HL-60 (cell line): ENCODE data around the gene VENTX.
"Not testable (repeated sequence)": the region's sequence is repeated elsewhere in the genome, so short reads cannot be mapped to it uniquely, and the experiment has no call there.

ENCODE experiments used
- DNase-seq, 2 experiments: peaks; one replicate each; pipeline ENCODE4 v3.0.0-alpha.2; 2010 to 2020; ENCODE audit warnings: low read depth in 1 of 2, low spot score in 1 of 2
- H3K27ac ChIP-seq: fragments of 250-450 bp; sonication (Bioruptor Pico); replicated peaks from 2 replicates; pipeline ENCODE4 v1.5.1; 2020; ENCODE audit warnings: mild to moderate bottlenecking, moderate library complexity
- H3K27me3 ChIP-seq: fragments of 250-450 bp; sonication (Bioruptor Pico); 2 replicates; pipeline ENCODE4 v1.5.1; 2021; ENCODE audit warnings: mild to moderate bottlenecking, moderate library complexity; ENCODE audit not compliant: insufficient read depth, poor library complexity, severe bottlenecking
- H3K4me3 ChIP-seq: replicated peaks from 2 replicates; pipeline ENCODE4 v1.5.1; 2011; ENCODE audit warnings: mild to moderate bottlenecking, control low read depth, low read length; ENCODE audit not compliant: insufficient read depth
- GABPA ChIP-seq: IDR thresholded peaks from 2 replicates; pipeline ENCODE4 v1.6.1; 2012; ENCODE audit warnings: low read depth
- POLR2AphosphoS5 ChIP-seq: IDR thresholded peaks from 2 replicates; pipeline ENCODE4 v1.6.1; 2012; ENCODE audit warnings: low read depth
- SPI1 ChIP-seq: IDR thresholded peaks from 2 replicates; pipeline ENCODE4 v1.6.1; 2012; ENCODE audit warnings: low read depth, mild to moderate bottlenecking, borderline replicate concordance
- TF ChIP-seq, protein P1 (sequence below): IDR thresholded peaks from one replicate; pipeline ENCODE4 v1.5.1; 2011; ENCODE audit warnings: low read length, control low read depth, inconsistent platforms; ENCODE audit not compliant: insufficient read depth
- TF ChIP-seq, protein P2 (sequence below): IDR thresholded peaks from 2 replicates; pipeline ENCODE4 v1.6.1; 2012; ENCODE audit warnings: low read depth; ENCODE audit not compliant: insufficient replicate concordance

VENTX gene

DNA sequence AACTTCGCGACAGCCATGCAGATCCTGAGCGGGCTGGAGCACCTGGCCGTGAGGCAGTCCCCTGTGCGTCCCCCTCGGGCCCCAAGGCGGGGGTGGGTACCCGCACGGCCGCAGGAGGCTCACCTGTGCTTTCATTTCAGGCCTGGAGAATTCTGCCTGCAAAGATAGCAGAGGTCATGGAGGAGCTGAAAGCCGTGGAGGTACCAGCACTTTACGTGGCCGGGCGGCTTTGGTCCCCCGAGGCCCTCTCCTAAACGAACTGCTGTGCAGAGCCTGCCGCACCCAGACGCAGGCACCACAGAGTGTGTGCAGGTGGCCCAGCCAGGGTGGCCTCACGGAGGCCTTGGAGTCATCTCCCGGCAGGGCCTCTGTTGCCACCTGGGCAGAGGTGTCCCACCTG, 18.8 kb upstream of the VENTX start:
- Histone ChIP-seq H3K27ac (no peak overlapping the region), H3K27me3 (peaks cover 16% of the 10 kb centered on the region), H3K4me3 (no peak overlapping the region)
- DNase-seq, result no peak
- no peak for TF ChIP-seq SPI1
- TF ChIP-seq, protein P1, sequence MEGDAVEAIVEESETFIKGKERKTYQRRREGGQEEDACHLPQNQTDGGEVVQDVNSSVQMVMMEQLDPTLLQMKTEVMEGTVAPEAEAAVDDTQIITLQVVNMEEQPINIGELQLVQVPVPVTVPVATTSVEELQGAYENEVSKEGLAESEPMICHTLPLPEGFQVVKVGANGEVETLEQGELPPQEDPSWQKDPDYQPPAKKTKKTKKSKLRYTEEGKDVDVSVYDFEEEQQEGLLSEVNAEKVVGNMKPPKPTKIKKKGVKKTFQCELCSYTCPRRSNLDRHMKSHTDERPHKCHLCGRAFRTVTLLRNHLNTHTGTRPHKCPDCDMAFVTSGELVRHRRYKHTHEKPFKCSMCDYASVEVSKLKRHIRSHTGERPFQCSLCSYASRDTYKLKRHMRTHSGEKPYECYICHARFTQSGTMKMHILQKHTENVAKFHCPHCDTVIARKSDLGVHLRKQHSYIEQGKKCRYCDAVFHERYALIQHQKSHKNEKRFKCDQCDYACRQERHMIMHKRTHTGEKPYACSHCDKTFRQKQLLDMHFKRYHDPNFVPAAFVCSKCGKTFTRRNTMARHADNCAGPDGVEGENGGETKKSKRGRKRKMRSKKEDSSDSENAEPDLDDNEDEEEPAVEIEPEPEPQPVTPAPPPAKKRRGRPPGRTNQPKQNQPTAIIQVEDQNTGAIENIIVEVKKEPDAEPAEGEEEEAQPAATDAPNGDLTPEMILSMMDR, result no peak
- TF ChIP-seq, protein P2, sequence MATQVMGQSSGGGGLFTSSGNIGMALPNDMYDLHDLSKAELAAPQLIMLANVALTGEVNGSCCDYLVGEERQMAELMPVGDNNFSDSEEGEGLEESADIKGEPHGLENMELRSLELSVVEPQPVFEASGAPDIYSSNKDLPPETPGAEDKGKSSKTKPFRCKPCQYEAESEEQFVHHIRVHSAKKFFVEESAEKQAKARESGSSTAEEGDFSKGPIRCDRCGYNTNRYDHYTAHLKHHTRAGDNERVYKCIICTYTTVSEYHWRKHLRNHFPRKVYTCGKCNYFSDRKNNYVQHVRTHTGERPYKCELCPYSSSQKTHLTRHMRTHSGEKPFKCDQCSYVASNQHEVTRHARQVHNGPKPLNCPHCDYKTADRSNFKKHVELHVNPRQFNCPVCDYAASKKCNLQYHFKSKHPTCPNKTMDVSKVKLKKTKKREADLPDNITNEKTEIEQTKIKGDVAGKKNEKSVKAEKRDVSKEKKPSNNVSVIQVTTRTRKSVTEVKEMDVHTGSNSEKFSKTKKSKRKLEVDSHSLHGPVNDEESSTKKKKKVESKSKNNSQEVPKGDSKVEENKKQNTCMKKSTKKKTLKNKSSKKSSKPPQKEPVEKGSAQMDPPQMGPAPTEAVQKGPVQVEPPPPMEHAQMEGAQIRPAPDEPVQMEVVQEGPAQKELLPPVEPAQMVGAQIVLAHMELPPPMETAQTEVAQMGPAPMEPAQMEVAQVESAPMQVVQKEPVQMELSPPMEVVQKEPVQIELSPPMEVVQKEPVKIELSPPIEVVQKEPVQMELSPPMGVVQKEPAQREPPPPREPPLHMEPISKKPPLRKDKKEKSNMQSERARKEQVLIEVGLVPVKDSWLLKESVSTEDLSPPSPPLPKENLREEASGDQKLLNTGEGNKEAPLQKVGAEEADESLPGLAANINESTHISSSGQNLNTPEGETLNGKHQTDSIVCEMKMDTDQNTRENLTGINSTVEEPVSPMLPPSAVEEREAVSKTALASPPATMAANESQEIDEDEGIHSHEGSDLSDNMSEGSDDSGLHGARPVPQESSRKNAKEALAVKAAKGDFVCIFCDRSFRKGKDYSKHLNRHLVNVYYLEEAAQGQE, result no peak
- TF ChIP-seq GABPA, result no peak
- no peak for TF ChIP-seq POLR2AphosphoS5

DNA sequence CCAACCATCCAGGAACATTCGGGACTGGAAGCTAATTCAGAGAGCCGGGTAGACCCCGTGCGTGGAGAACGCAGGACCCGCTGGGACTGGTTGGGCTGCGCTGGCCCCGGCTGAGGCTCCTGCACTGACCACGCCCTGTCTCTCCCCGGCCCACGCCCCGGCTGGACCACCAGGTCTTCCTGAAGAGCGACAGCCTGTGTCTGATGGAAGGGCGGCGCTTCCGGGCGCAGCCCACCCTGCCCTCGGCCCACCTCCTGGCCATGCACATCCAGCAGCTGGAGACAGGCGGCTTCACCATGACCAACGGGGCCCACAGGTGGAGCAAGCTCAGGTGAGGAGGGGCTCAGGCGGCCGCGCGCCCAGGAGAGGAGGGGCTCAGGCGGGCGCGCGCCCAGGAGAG, 17.9 kb upstream of the VENTX start:
- H3K27me3 ChIP-seq, result peaks cover 16% of the 10 kb centered on the region
- DNase-seq, result no peak
- no peak for TF ChIP-seq POLR2AphosphoS5
- no peak for TF ChIP-seq GABPA
- TF ChIP-seq, protein P2, result no peak
- TF ChIP-seq SPI1, result no peak
- TF ChIP-seq, protein P1, result no peak
- no peak overlapping the region for H3K4me3 ChIP-seq
- H3K27ac ChIP-seq, result no peak overlapping the region

DNA sequence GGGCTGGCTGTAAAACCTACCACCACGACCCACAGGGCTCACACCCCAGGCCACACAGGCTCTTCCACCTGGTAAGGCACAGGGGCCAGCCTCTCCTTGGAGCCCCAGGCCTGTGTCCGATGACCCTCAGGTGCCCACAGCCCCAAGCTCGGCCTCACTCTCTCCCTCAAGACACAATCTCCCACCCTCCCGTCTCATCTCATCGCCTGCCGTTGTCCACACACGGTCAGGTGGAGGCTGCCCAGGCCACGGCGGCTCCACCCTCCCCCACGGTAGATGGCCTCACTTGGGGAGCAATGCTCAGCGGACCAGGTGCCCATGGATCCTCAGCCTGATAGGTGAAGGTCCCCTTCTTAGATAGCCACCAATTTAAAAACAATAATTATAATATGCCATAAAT, 16.3 kb upstream of the VENTX start:
- no peak for DNase-seq
- TF ChIP-seq, protein P2, result no peak
- TF ChIP-seq POLR2AphosphoS5 (no peak), SPI1 (no peak), GABPA (no peak)
- TF ChIP-seq, protein P1, result no peak

DNA sequence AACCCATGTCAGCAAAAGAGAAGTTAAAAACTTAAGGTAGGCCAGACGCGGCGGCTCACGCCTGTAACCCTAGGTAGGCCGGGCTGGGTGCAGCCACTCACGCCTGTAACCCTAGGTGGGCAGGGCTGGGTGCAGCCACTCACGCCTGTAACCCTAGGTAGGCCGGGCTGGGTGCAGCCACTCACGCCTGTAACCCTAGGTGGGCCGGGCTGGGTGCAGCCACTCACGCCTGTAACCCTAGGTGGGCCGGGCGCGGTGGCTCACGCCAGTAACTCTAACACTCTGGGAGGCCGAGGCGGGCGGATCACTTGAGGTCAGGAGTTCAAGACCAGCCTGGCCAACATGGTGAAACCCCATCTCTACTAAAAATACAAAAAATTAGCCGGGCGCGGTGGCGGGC, 15.9 kb upstream of the VENTX start:
- not testable (repeated sequence) for H3K4me3 ChIP-seq, H3K27ac ChIP-seq, DNase-seq
- peaks cover 32% of the 10 kb centered on the region for H3K27me3 ChIP-seq

More for the DNA sequence above, 16.3 kb upstream of the VENTX start:
- Histone ChIP-seq H3K4me3 (no peak overlapping the region), H3K27me3 (peaks cover 28% of the 10 kb centered on the region), H3K27ac (no peak overlapping the region)
